IMR-90 (cell line): Measurements from ENCODE around the gene RECQL5. TPM values are rescaled to one million over a fixed set of nuclear protein-coding genes. Genes with fewer than 3 reads are reported as not detected.

Source experiments
- ATAC-seq: fragments of 200-7000 bp; cut with Tn5 transposase; 2 replicates; pipeline ENCODE4 v1.9.1; 2020; ENCODE audit warnings: low read depth, mild to moderate bottlenecking, moderate library complexity
- BruUV-seq: library from RNA; stranded (reverse); fragments of 400-500 nt; replicated peaks from 2 replicates; lab custom pipeline; 2021; lab: Mats Ljungman, UMichigan
- CTCF ChIA-PET: fragments of 300-600 bp; formaldehyde crosslinking; extraction: SDS; loops from one replicate; lab custom pipeline; 2021; ENCODE audit warnings: antibody characterized with exemption; lab: Yijun Ruan, JAX
- POLR2A ChIA-PET: fragments of 300-600 bp; sonication (Branson Sonifier 250); formaldehyde crosslinking; loops from one replicate; lab custom pipeline; 2022; ENCODE audit warnings: antibody characterized with exemption; ENCODE audit not compliant: unreplicated experiment; lab: Charles Lee
- DNase-seq: peaks from one replicate; pipeline ENCODE4 v3.0.0; 2013
- H2AFZ ChIP-seq: replicated peaks from 2 replicates; pipeline ENCODE3; 2013; ENCODE audit warnings: low read length, mild to moderate bottlenecking; ENCODE audit not compliant: poor library complexity
- H2AK5ac ChIP-seq: 2 replicates; pipeline ENCODE4 v1.6.1; 2013; ENCODE audit warnings: low read depth, low read length, inconsistent platforms
- H2AK9ac ChIP-seq: replicated peaks from 2 replicates; pipeline ENCODE3; 2013; ENCODE audit warnings: mild to moderate bottlenecking, low read depth, low read length, moderate library complexity; ENCODE audit not compliant: poor library complexity
- H2BK120ac ChIP-seq: 2 replicates; pipeline ENCODE4 v1.6.1; 2013; ENCODE audit warnings: low read depth, low read length, inconsistent platforms
- H2BK15ac ChIP-seq: 3 replicates; pipeline ENCODE4 v1.6.1; 2013; ENCODE audit warnings: low read depth, low read length, inconsistent platforms
- H2BK20ac ChIP-seq: 2 replicates; pipeline ENCODE4 v1.6.1; 2013; ENCODE audit warnings: low read depth, mild to moderate bottlenecking, inconsistent platforms, low read length, moderate library complexity
- H2BK5ac ChIP-seq: 2 replicates; pipeline ENCODE4 v1.6.1; 2013; ENCODE audit warnings: mild to moderate bottlenecking, low read depth, low read length, inconsistent platforms; ENCODE audit not compliant: poor library complexity, severe bottlenecking
- H3K14ac ChIP-seq: replicated peaks from 2 replicates; pipeline ENCODE4 v1.6.1; 2013; ENCODE audit warnings: low read depth, low read length, inconsistent platforms
- H3K18ac ChIP-seq: 2 replicates; pipeline ENCODE4 v1.6.1; 2013; ENCODE audit warnings: low read depth, low read length, control low read depth
- H3K23ac ChIP-seq: 2 replicates; pipeline ENCODE4 v1.6.1; 2013; ENCODE audit warnings: low read depth, low read length, inconsistent platforms
- H3K27ac ChIP-seq: 2 replicates; pipeline ENCODE4 v1.5.1; 2013; ENCODE audit warnings: mild to moderate bottlenecking, control low read depth, low read length; ENCODE audit not compliant: insufficient read depth
- H3K27me3 ChIP-seq: 2 replicates; pipeline ENCODE4 v1.6.1; 2013; ENCODE audit warnings: low read length; ENCODE audit not compliant: control insufficient read depth, insufficient read depth
- H3K36me3 ChIP-seq: 2 replicates; pipeline ENCODE4 v1.6.1; 2013; ENCODE audit warnings: low read length, mixed read lengths; ENCODE audit not compliant: control insufficient read depth, insufficient read depth
- H3K4ac ChIP-seq: 2 replicates; pipeline ENCODE4 v1.6.1; 2013; ENCODE audit warnings: low read depth, low read length, inconsistent platforms
- H3K4me1 ChIP-seq: 2 replicates; pipeline ENCODE4 v1.6.1; 2013; ENCODE audit warnings: low read length, mixed read lengths; ENCODE audit not compliant: control insufficient read depth, insufficient read depth
- H3K4me2 ChIP-seq: 2 replicates; pipeline ENCODE4 v1.6.1; 2013; ENCODE audit warnings: low read depth, mild to moderate bottlenecking, control low read depth, low read length, moderate library complexity
- H3K4me3 ChIP-seq: 2 replicates; pipeline ENCODE4 v1.5.1; 2013; ENCODE audit warnings: low read depth, mild to moderate bottlenecking, control low read depth, low read length, moderate library complexity; ENCODE audit not compliant: insufficient read depth
- H3K56ac ChIP-seq: 2 replicates; pipeline ENCODE4 v1.6.1; 2013; ENCODE audit warnings: low read length, inconsistent platforms; ENCODE audit not compliant: insufficient read depth; ENCODE audit errors: extremely low read depth
- H3K79me1 ChIP-seq, 2 experiments: 2 replicates each; pipeline ENCODE4 v1.6.1; 2013; ENCODE audit warnings: low read length in 2 of 2, inconsistent platforms in 1 of 2, low read depth in 1 of 2
- H3K9ac ChIP-seq: 2 replicates; pipeline ENCODE4 v1.6.1; 2013; ENCODE audit warnings: low read depth, low read length, control low read depth
- H3K9me1 ChIP-seq: 2 replicates; pipeline ENCODE4 v1.6.1; 2013; ENCODE audit warnings: low read length, inconsistent platforms; ENCODE audit not compliant: insufficient read depth
- H3K9me3 ChIP-seq: 2 replicates; pipeline ENCODE4 v1.6.1; 2013; ENCODE audit warnings: low read length; ENCODE audit not compliant: control insufficient read depth, insufficient read depth
- H4K20me1 ChIP-seq: 2 replicates; pipeline ENCODE4 v1.6.1; 2013; ENCODE audit warnings: low read length, inconsistent platforms; ENCODE audit not compliant: insufficient read depth
- H4K5ac ChIP-seq: 2 replicates; pipeline ENCODE4 v1.6.1; 2013; ENCODE audit warnings: mild to moderate bottlenecking, low read depth, low read length, control low read depth
- H4K8ac ChIP-seq, 2 experiments: 2 replicates each; pipeline ENCODE4 v1.6.1; 2013; ENCODE audit warnings: low read depth in 2 of 2, low read length in 2 of 2, control low read depth in 1 of 2, inconsistent platforms in 1 of 2
- H4K91ac ChIP-seq: 2 replicates; pipeline ENCODE4 v1.6.1; 2013; ENCODE audit warnings: low read depth, low read length, inconsistent platforms; ENCODE audit not compliant: insufficient read depth
- BHLHE40 ChIP-seq: fragments of 150-350 bp; IDR thresholded peaks from 2 replicates; pipeline ENCODE4 v1.6.1; 2016; ENCODE audit warnings: mild to moderate bottlenecking, low read depth, low read length
- CEBPB ChIP-seq: IDR thresholded peaks from 2 replicates; pipeline ENCODE4 v1.6.1; 2012; ENCODE audit warnings: low read depth, low read length, improper control_type of control experiment
- CHD1 ChIP-seq: IDR thresholded peaks from 2 replicates; pipeline ENCODE4 v1.6.1; 2012; ENCODE audit warnings: low read depth, low read length, improper control_type of control experiment
- ELK1 ChIP-seq: fragments of 150-350 bp; IDR thresholded peaks from 2 replicates; pipeline ENCODE4 v1.6.1; 2016; ENCODE audit warnings: low read depth, mild to moderate bottlenecking, low read length, moderate library complexity, borderline replicate concordance
- FOS ChIP-seq: fragments of 150-350 bp; IDR thresholded peaks from 2 replicates; pipeline ENCODE4 v1.6.1; 2016; ENCODE audit warnings: low read depth, low read length
- MAFK ChIP-seq: IDR thresholded peaks from 2 replicates; pipeline ENCODE4 v1.6.1; 2012; ENCODE audit warnings: low read depth, low read length, improper control_type of control experiment
- MAZ ChIP-seq: IDR thresholded peaks from 2 replicates; pipeline ENCODE4 v1.6.1; 2012; ENCODE audit warnings: low read depth, mild to moderate bottlenecking, low read length, improper control_type of control experiment, moderate library complexity, borderline replicate concordance
- MXI1 ChIP-seq: IDR thresholded peaks from 2 replicates; pipeline ENCODE4 v1.6.1; 2012; ENCODE audit warnings: low read depth, mild to moderate bottlenecking, low read length, moderate library complexity, borderline replicate concordance
- NFE2L2 ChIP-seq: fragments of 150-350 bp; IDR thresholded peaks from 2 replicates; pipeline ENCODE4 v1.6.1; 2016; ENCODE audit warnings: low read depth, mild to moderate bottlenecking, low read length
- POLR2A ChIP-seq: IDR thresholded peaks from 2 replicates; pipeline ENCODE4 v1.6.1; 2012; ENCODE audit warnings: mild to moderate bottlenecking, low read depth, low read length
- RAD21 ChIP-seq: IDR thresholded peaks from 2 replicates; pipeline ENCODE4 v1.6.1; 2012; ENCODE audit warnings: low read length, improper control_type of control experiment
- RCOR1 ChIP-seq: IDR thresholded peaks from 2 replicates; pipeline ENCODE4 v1.6.1; 2012; ENCODE audit warnings: mild to moderate bottlenecking, low read length, improper control_type of control experiment; ENCODE audit not compliant: insufficient replicate concordance
- RFX5 ChIP-seq: IDR thresholded peaks from 2 replicates; pipeline ENCODE4 v1.8.0; 2012; ENCODE audit warnings: low read depth, mild to moderate bottlenecking, low read length, moderate library complexity
- SMC3 ChIP-seq: fragments of 150-350 bp; IDR thresholded peaks from 2 replicates; pipeline ENCODE4 v1.6.1; 2016; ENCODE audit warnings: low read depth, mild to moderate bottlenecking, antibody characterized with exemption, low read length, moderate library complexity
- WGBS, 2 experiments: methylation state at CpG; one replicate each; pipeline versions ENCODE4 v1.1.5 to v1.1.7; 2013; ENCODE audit warnings: missing lambda C conversion rate in 2 of 2; ENCODE audit not compliant: insufficient read length in 1 of 2; ENCODE audit errors: extremely low coverage in 2 of 2; 5-methylcytosine and 5-hydroxymethylcytosine counted together
- dilution Hi-C: fragments of 300-500 bp; cut with HindIII; formaldehyde crosslinking; loops from one replicate; pipeline ENCODE4 v1.14.3; 2018; ENCODE audit warnings: low sequenced_read_pairs; ENCODE audit not compliant: unreplicated experiment
- in situ Hi-C: fragments of 300-500 bp; cut with MboI; formaldehyde crosslinking; loops from 3 replicates; pipeline ENCODE4 v1.14.3; 2019; ENCODE audit warnings: low sequenced_read_pairs, inconsistent platforms, mixed read lengths
- intact Hi-C: fragments of 100-400 bp; cut with micrococcal nuclease; formaldehyde crosslinking; loops from 2 replicates; pipeline ENCODE4 v1.10.0; 2022
- polyA plus RNA-seq, 3 experiments: library from polyadenylated mRNA; depleted of rRNA; stranded (reverse); fragments of >200 nt; gene quantifications; 2 replicates each; pipeline ENCODE4 v1.2.3, GENCODE V29; 2012; ENCODE audit warnings: low replicate concordance in 1 of 3
- total RNA-seq: library from RNA; depleted of rRNA; stranded (reverse); fragments of >200 nt; gene quantifications from 2 replicates; pipeline ENCODE4 v1.2.3, GENCODE V29; 2012
- TF ChIP-seq, protein P1 (sequence below): conservative IDR thresholded peaks from 2 replicates; pipeline ENCODE4 v1.5.1; 2012; ENCODE audit warnings: mild to moderate bottlenecking, low read depth, low read length, improper control_type of control experiment
- TF ChIP-seq, protein P2 (sequence below): fragments of 150-350 bp; IDR thresholded peaks from 2 replicates; pipeline ENCODE4 v1.6.1; 2017; ENCODE audit warnings: mild to moderate bottlenecking, antibody characterized with exemption, low read length, low read depth

RECQL5 gene
- total and polyA plus RNA-seq, 2 of the 4 experiments (the other 2 are of a cell fraction) = 7.3 to 23.7 TPM

DNA sequence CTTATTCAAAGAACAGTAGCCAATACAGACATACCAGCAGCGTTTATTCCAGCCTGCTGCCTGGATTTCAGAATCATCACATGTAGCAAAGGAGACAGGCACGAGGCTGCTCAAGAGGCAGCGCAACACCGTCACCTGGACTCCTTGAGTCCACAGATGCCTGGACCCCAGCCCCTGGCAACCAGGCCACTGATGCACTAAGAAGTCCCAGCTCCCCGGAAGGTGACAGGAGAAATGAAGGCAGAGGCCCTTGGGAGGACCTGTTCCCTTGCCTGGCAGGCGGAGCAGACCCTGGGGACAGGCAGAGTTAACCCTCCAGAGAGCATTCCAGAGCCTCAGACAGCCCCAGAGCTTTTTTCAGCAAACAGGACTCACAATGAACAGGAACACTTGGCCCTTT lies 17.3 kb downstream of the RECQL5 start:
- ChIA-PET POLR2A (no interaction called here), CTCF (no interaction called here)
- Histone ChIP-seq H3K27me3 (no peaks in the 10 kb centered on the region), H3K27ac (no peak overlapping the region), H2AK5ac (no peak overlapping the region), H3K79me1 (no peaks in the 10 kb centered on the region; a peak in 1 of 4 replicates), H3K14ac (no peak overlapping the region), H2BK5ac (no peak overlapping the region), H4K91ac (no peak overlapping the region), H3K4me1 (no peaks in the 10 kb centered on the region), H2AK9ac (no peak overlapping the region), H2BK15ac (no peak overlapping the region), H3K56ac (no peak overlapping the region), H2AFZ (no peak overlapping the region), H3K18ac (no peak overlapping the region), H3K9me3 (no peaks in the 10 kb centered on the region), H3K9ac (no peak overlapping the region), H3K4me2 (no peak overlapping the region), H4K20me1 (no peaks in the 10 kb centered on the region), H2BK20ac (no peak overlapping the region), H3K9me1 (no peaks in the 10 kb centered on the region), H4K5ac (no peak overlapping the region), H2BK120ac (no peak overlapping the region), H3K4ac (no peak overlapping the region), H3K23ac (no peak overlapping the region), H3K4me3 (no peak overlapping the region), H4K8ac (no peak overlapping the region), H3K36me3 (peaks cover 36% of the 10 kb centered on the region)
- BruUV-seq = no TSS peak
- intact Hi-C loops = no loop called here
- dilution Hi-C loops = no loop called here
- TF ChIP-seq NFE2L2 (no peak), ELK1 (no peak), RFX5 (no peak), SMC3 (no peak), RCOR1 (no peak), MAZ (no peak), POLR2A (no peak), CHD1 (no peak), FOS (no peak), MAFK (no peak), CEBPB (no peak), MXI1 (no peak), BHLHE40 (no peak), RAD21 (no peak)
- TF ChIP-seq, protein P1, sequence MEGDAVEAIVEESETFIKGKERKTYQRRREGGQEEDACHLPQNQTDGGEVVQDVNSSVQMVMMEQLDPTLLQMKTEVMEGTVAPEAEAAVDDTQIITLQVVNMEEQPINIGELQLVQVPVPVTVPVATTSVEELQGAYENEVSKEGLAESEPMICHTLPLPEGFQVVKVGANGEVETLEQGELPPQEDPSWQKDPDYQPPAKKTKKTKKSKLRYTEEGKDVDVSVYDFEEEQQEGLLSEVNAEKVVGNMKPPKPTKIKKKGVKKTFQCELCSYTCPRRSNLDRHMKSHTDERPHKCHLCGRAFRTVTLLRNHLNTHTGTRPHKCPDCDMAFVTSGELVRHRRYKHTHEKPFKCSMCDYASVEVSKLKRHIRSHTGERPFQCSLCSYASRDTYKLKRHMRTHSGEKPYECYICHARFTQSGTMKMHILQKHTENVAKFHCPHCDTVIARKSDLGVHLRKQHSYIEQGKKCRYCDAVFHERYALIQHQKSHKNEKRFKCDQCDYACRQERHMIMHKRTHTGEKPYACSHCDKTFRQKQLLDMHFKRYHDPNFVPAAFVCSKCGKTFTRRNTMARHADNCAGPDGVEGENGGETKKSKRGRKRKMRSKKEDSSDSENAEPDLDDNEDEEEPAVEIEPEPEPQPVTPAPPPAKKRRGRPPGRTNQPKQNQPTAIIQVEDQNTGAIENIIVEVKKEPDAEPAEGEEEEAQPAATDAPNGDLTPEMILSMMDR = no peak
- TF ChIP-seq, protein P2, sequence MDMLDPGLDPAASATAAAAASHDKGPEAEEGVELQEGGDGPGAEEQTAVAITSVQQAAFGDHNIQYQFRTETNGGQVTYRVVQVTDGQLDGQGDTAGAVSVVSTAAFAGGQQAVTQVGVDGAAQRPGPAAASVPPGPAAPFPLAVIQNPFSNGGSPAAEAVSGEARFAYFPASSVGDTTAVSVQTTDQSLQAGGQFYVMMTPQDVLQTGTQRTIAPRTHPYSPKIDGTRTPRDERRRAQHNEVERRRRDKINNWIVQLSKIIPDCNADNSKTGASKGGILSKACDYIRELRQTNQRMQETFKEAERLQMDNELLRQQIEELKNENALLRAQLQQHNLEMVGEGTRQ = no peak
- in situ Hi-C loops = no loop called here
- 83% methylated on average over 2 of the region's 6 CpGs; no CpG with 5 or more reads in 1 of the 2 experiments for WGBS, 2 experiments
- no peak for ATAC-seq
- no peak for DNase-seq
